OCI-LY7 (cell line): Measurements from ENCODE around the gene TTC38. TPM values are rescaled to one million over a fixed set of nuclear protein-coding genes. Genes with fewer than 3 reads are reported as not detected.

Experiments
- BruUV-seq: library from RNA; stranded (reverse); fragments of 400-500 nt; replicated peaks from 2 replicates; lab custom pipeline; 2021; lab: Mats Ljungman, UMichigan
- CTCF ChIA-PET: fragments of 300-600 bp; sonication (Branson Sonifier 250); formaldehyde crosslinking; loops from one replicate; lab custom pipeline; 2022; ENCODE audit warnings: antibody characterized with exemption; ENCODE audit not compliant: unreplicated experiment; lab: Charles Lee
- POLR2A ChIA-PET: fragments of 300-600 bp; sonication (Branson Sonifier 250); formaldehyde crosslinking; loops from one replicate; lab custom pipeline; 2022; ENCODE audit warnings: antibody characterized with exemption; lab: Charles Lee
- DNase-seq: peaks from one replicate; pipeline ENCODE4 v3.0.0-alpha.2; 2015; ENCODE audit warnings: low spot score
- H2AFZ ChIP-seq: fragments of 200-600 bp; sonication (generic), shearing (Covaris generic); 2 replicates; pipeline ENCODE4 v1.6.1; 2014; ENCODE audit warnings: mild to moderate bottlenecking, antibody characterized with exemption, low read length, moderate library complexity
- H3K27ac ChIP-seq: fragments of 200-600 bp; sonication (generic); 2 replicates; pipeline ENCODE4 v1.5.1; 2014; ENCODE audit warnings: mixed run types, low read depth, mild to moderate bottlenecking, moderate library complexity, low read length, inconsistent platforms; ENCODE audit not compliant: poor library complexity, severe bottlenecking
- H3K36me3 ChIP-seq: fragments of 200-600 bp; sonication (generic); 2 replicates; pipeline ENCODE4 v1.6.1; 2014; ENCODE audit warnings: mild to moderate bottlenecking, antibody characterized with exemption, low read length, moderate library complexity, mixed read lengths; ENCODE audit not compliant: insufficient read depth
- H3K4me1 ChIP-seq: fragments of 200-600 bp; sonication (generic); 2 replicates; pipeline ENCODE4 v1.5.1; 2014; ENCODE audit warnings: mild to moderate bottlenecking, low read length; ENCODE audit not compliant: insufficient read depth, poor library complexity, severe bottlenecking
- H3K4me2 ChIP-seq: fragments of 200-600 bp; sonication (generic); 2 replicates; pipeline ENCODE4 v1.6.1; 2014; ENCODE audit warnings: mild to moderate bottlenecking, low read length
- H3K4me3 ChIP-seq: fragments of 200-600 bp; sonication (generic); 2 replicates; pipeline ENCODE4 v1.5.1; 2014; ENCODE audit warnings: mild to moderate bottlenecking, low read depth, low read length; ENCODE audit not compliant: poor library complexity, severe bottlenecking
- H3K79me2 ChIP-seq: fragments of 200-600 bp; sonication (generic); 2 replicates; pipeline ENCODE4 v1.6.1; 2016; ENCODE audit warnings: low read depth, mild to moderate bottlenecking, low read length, moderate library complexity, mixed read lengths; ENCODE audit not compliant: insufficient read depth
- H3K9me2 ChIP-seq: fragments of 200-600 bp; sonication (generic); 2 replicates; pipeline ENCODE4 v1.6.1; 2016; ENCODE audit warnings: mild to moderate bottlenecking, low read length, mixed read lengths; ENCODE audit not compliant: insufficient read depth
- H3K9me3 ChIP-seq: fragments of 200-600 bp; sonication (generic); 2 replicates; pipeline ENCODE4 v1.6.1; 2014; ENCODE audit warnings: mild to moderate bottlenecking, mixed run types, low read length, mixed read lengths
- H4K20me1 ChIP-seq: fragments of 200-600 bp; sonication (generic); 2 replicates; pipeline ENCODE4 v1.6.1; 2014; ENCODE audit warnings: mild to moderate bottlenecking, antibody characterized with exemption, low read length, moderate library complexity, mixed read lengths; ENCODE audit not compliant: insufficient read depth
- EZH2phosphoT487 ChIP-seq: fragments of 200-600 bp; sonication (generic); IDR thresholded peaks from 2 replicates; pipeline ENCODE4 v1.6.1; 2018; ENCODE audit warnings: low read depth, borderline replicate concordance, mild to moderate bottlenecking, mixed run types, antibody characterized with exemption, low read length, moderate library complexity, mixed read lengths
- intact Hi-C: fragments of 100-400 bp; cut with micrococcal nuclease; formaldehyde crosslinking; loops from one replicate; pipeline ENCODE4 v1.10.0; 2022; ENCODE audit not compliant: unreplicated experiment
- total RNA-seq, 2 experiments: library from RNA; depleted of rRNA in 1 of 2; stranded (reverse); fragments of >200 nt in 1 of 2; shearing (Covaris generic) in 1 of 2; gene quantifications; 2 replicates each; pipeline ENCODE4 v1.2.3, GENCODE V29; 2014 to 2022
- TF ChIP-seq, protein P1 (sequence below): fragments of 200-600 bp; sonication (generic); conservative IDR thresholded peaks from 2 replicates; pipeline ENCODE4 v1.5.1; 2014; ENCODE audit warnings: mild to moderate bottlenecking, antibody characterized with exemption, low read length, moderate library complexity, mixed read lengths

TTC38 gene
- total RNA-seq, 2 experiments from 2014 or later = 0.44 to 2.7 TPM

DNA sequence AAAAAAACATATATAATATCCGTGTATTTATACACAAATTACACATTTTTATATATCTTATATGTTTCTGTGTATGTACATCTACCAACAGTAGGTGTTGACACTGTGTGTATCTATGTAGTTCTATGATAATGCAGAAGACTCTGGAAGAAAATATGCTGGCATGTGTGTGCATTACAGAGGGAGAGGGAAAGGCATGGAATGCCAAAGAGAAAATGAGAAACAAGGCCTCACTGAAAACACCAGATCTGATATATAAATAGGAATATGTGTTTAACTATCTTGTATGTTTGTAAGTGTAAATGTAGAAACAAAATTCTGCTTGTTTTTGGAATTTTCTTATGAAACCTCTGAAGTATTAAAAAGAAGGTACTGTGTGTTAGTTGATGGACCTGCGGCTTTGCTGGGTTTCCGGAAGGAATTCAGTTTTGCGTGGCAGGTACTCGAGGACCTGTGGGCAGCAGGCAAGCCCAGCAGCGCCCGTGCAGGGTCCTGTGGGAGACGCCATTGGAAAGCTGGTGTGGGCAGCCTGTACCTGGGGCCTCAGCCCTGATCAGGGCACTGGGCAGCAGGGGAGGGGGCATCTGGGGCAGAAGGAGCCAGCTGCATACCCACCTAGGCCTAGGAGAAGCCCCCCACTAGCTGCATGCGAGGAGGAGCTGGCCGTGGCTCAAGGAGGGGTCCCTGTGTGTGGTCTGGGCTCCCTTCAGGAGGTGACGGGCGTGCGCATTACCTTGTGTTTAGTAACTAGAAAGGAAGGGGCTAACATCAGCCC, 60.1 kb downstream of the TTC38 start:
- Histone ChIP-seq H2AFZ (no peak overlapping the region), H3K4me2 (no peak overlapping the region), H3K4me3 (no peak overlapping the region), H4K20me1 (no peaks in the 10 kb centered on the region), H3K9me3 (no peaks in the 10 kb centered on the region), H3K9me2 (no peaks in the 10 kb centered on the region), H3K27ac (no peak overlapping the region), H3K4me1 (no peaks in the 10 kb centered on the region), H3K36me3 (peaks cover 94% of the 10 kb centered on the region), H3K79me2 (no peaks in the 10 kb centered on the region)
- CTCF ChIA-PET = no interaction called here
- POLR2A ChIA-PET = no interaction called here
- TF ChIP-seq EZH2phosphoT487 = no peak
- no TSS peak for BruUV-seq
- intact Hi-C loops = no loop called here
- no peak for DNase-seq

DNA sequence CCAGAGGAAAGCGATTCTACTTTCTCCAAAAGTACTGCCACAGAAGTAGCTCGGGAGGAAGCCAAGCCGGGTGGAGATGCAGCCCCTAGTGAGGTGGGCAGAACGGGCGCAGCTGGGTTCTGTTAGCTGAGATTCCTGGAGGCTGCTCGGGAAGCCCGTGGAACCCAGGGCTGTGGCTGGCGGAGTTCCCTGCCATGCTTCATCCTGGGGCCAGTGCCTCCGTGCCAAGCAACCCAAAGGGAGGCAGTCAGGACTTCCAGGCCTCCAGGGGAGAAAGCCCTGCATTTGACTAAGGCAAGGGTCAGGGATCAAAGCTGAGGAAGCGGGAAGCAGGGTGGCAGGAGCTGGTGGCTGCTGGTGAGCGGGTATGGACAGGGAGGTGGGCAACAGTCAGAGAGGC, 61.0 kb downstream of the TTC38 start:
- Histone ChIP-seq H3K9me3 (no peaks in the 10 kb centered on the region), H3K9me2 (no peaks in the 10 kb centered on the region), H3K36me3 (peaks cover 95% of the 10 kb centered on the region), H3K4me2 (no peak overlapping the region), H3K27ac (no peak overlapping the region), H3K79me2 (no peaks in the 10 kb centered on the region), H3K4me3 (no peak overlapping the region), H4K20me1 (no peaks in the 10 kb centered on the region), H3K4me1 (no peaks in the 10 kb centered on the region), H2AFZ (no peak overlapping the region)
- TF ChIP-seq, protein P1, sequence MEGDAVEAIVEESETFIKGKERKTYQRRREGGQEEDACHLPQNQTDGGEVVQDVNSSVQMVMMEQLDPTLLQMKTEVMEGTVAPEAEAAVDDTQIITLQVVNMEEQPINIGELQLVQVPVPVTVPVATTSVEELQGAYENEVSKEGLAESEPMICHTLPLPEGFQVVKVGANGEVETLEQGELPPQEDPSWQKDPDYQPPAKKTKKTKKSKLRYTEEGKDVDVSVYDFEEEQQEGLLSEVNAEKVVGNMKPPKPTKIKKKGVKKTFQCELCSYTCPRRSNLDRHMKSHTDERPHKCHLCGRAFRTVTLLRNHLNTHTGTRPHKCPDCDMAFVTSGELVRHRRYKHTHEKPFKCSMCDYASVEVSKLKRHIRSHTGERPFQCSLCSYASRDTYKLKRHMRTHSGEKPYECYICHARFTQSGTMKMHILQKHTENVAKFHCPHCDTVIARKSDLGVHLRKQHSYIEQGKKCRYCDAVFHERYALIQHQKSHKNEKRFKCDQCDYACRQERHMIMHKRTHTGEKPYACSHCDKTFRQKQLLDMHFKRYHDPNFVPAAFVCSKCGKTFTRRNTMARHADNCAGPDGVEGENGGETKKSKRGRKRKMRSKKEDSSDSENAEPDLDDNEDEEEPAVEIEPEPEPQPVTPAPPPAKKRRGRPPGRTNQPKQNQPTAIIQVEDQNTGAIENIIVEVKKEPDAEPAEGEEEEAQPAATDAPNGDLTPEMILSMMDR = no peak
- TF ChIP-seq EZH2phosphoT487 = no peak
- DNase-seq = no peak
- intact Hi-C loops = no loop called here
- BruUV-seq = no TSS peak
- CTCF ChIA-PET = no interaction called here
- POLR2A ChIA-PET = no interaction called here

DNA sequence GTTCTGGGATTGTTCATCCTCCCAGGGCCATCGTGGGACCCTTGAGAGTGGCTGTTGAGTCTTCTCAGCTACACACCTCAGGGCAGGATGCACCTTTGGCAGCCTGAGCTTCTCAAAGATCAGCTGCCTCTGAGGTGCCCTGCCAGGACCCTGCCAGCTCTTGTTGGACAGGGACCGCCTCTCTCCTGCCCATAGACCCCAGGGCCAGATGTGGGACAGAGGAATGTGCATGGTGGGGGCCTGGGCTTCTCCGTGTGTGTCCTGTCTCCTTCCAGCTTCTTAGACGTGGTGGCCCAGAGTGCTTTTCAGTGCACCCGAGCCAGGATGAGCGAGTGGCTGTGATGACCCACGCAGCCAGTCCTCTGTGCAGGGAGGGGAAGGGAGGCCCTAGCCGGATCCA, 61.8 kb downstream of the TTC38 start:
- Histone ChIP-seq H2AFZ (no peak overlapping the region), H3K9me2 (no peaks in the 10 kb centered on the region), H3K79me2 (no peaks in the 10 kb centered on the region), H3K27ac (no peak overlapping the region), H3K9me3 (no peaks in the 10 kb centered on the region), H3K4me2 (no peak overlapping the region), H3K36me3 (peaks cover 88% of the 10 kb centered on the region), H3K4me1 (no peaks in the 10 kb centered on the region), H4K20me1 (no peaks in the 10 kb centered on the region), H3K4me3 (no peak overlapping the region)
- intact Hi-C loops = no loop called here
- TF ChIP-seq, protein P1 = no peak
- TF ChIP-seq EZH2phosphoT487 = no peak
- BruUV-seq = no TSS peak
- ChIA-PET CTCF (no interaction called here), POLR2A (no interaction called here)
- no peak for DNase-seq
